Measurements from ENCODE around the gene PROSER3.

- no peak for TF ChIP-seq POLR2A (IDR thresholded peaks at IDR 0.05)
- no peak for TF ChIP-seq CTCF (IDR thresholded peaks at IDR 0.05)
- TF ChIP-seq POLR2AphosphoS5 (IDR thresholded peaks at IDR 0.05; ENCODE audit: insufficient read depth in 1 of 2, low read depth in 1 of 2), result no peak
These were observed 35.5 kb upstream of the PROSER3 start for GRCh38 chr19:35722461-35722860.
